OCI-LY1 (cell line): Measurements from ENCODE around the gene ARHGEF6.

Experiments
- EZH2 ChIP-seq: fragments of 200-600 bp; sonication (generic), shearing (Covaris generic); IDR thresholded peaks from 2 replicates; pipeline ENCODE4 v1.8.0; 2017; ENCODE audit warnings: borderline replicate concordance, mixed run types, mild to moderate bottlenecking, antibody characterized with exemption, low read length, moderate library complexity, mixed read lengths
- TF ChIP-seq, protein P1 (sequence below): fragments of 200-600 bp; sonication (generic), shearing (Covaris generic); IDR thresholded peaks from 2 replicates; pipeline ENCODE4 v1.5.1; 2017; ENCODE audit warnings: mild to moderate bottlenecking, antibody characterized with exemption, low read length, moderate library complexity, mixed read lengths

DNA sequence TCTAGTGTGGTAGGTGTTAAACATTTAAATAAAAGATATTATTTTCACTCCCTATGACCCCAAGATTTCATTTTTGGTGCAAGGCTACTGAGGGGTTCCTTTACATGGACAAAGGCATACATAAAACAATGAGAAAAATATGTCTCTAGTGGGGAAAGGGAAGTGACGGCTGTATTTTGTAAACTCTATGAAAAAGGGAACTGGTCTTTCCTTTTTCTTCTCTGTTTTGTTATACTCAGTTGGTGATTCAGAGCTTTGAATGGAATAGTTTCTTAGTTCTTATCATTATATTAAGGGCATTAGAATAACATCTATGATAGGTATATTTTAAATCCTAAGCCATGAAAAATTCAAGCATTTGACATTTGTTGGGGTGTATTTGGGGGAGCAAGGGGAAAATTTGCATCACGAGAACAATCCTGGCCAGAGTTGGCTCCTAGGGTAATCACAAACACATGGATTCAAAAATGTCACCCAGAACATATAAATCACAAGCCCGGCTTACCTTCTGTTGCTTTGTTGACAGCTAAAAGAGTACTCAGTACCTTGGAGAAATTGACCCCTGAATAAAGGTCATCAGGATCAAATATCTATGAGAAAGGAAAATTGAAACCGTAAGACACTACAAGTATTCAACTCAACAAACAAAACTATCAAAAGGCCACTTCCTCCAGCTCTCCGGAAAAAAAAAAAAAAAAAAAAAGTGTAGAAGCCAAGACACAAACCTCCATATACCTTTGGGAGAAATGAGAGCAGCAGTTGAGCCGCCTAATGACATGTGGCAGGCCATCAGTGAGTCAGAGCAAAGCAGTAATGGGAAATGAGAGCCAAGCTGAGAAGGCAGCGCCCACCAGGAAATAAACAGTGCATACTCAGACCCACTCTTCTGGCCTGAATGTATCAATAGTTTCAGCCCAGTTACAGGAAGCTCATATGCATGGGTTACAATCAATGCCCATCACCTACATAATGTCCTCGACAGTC lies 33.4 kb downstream of the ARHGEF6 start:
- TF ChIP-seq EZH2: no peak
- TF ChIP-seq, protein P1, sequence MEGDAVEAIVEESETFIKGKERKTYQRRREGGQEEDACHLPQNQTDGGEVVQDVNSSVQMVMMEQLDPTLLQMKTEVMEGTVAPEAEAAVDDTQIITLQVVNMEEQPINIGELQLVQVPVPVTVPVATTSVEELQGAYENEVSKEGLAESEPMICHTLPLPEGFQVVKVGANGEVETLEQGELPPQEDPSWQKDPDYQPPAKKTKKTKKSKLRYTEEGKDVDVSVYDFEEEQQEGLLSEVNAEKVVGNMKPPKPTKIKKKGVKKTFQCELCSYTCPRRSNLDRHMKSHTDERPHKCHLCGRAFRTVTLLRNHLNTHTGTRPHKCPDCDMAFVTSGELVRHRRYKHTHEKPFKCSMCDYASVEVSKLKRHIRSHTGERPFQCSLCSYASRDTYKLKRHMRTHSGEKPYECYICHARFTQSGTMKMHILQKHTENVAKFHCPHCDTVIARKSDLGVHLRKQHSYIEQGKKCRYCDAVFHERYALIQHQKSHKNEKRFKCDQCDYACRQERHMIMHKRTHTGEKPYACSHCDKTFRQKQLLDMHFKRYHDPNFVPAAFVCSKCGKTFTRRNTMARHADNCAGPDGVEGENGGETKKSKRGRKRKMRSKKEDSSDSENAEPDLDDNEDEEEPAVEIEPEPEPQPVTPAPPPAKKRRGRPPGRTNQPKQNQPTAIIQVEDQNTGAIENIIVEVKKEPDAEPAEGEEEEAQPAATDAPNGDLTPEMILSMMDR: no peak
